NCI-H69 (cell line): ENCODE measurements around the gene PAX2.
A peak's percentile ranks its signal among the peaks of the same experiment; 100 is the strongest.

Experiments
- DNase-seq: peaks from one replicate; lab custom pipeline; 2025; lab: John Stamatoyannopoulos, UW

Gene PAX2

GRCh38 chr10:100755821-100756220 lies 10.4 kb downstream of the PAX2 start:
- DNase-seq, result no peak

DNA sequence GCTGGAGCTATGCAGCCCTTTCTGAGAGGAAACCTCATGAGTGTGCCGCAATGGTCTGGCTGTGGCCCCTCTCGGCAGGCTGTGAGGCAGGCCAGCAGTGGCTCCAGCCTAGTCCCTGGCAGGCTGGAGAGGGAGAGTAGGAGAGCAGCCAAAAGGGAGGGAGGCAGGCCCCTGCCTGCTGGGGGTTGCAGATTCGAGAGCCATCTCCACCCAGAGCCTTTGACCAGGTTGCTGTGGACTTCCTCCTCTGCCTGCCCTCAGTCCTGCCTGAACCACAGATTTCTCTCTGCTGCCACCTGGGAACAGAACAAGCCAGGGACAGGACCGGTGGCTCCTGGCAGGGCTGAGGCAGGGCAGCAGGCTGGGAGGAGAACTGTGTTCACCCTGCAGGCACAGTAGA lies 13.9 kb downstream of the PAX2 start:
- DNase-seq, result no peak

- DNase-seq, result no peak
These were observed 15.3 kb downstream of the PAX2 start for GRCh38 chr10:100760726-100761125.

DNA sequence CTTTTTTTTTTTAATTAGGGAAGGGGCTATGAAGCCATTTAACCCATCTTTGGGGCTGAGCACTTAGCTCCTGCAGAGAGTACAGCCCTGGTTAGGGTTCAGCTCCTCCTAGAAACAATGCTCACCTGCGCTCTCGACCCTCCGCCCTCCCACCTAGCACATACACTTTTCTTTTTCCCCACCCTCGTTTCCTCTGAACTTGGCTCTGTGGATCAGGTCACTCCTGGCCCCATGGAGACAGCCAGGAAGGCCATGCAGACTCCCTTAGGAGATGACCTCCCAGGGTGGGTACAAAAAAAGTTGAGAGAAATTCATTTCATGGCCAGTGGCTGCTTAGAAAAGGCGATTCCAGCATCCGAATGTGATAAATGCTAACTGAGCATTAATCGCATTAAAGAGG lies 15.8 kb downstream of the PAX2 start:
- no peak for DNase-seq

GRCh38 chr10:100763043-100763747 lies 17.8 kb downstream of the PAX2 start:
- no peak for DNase-seq

DNA sequence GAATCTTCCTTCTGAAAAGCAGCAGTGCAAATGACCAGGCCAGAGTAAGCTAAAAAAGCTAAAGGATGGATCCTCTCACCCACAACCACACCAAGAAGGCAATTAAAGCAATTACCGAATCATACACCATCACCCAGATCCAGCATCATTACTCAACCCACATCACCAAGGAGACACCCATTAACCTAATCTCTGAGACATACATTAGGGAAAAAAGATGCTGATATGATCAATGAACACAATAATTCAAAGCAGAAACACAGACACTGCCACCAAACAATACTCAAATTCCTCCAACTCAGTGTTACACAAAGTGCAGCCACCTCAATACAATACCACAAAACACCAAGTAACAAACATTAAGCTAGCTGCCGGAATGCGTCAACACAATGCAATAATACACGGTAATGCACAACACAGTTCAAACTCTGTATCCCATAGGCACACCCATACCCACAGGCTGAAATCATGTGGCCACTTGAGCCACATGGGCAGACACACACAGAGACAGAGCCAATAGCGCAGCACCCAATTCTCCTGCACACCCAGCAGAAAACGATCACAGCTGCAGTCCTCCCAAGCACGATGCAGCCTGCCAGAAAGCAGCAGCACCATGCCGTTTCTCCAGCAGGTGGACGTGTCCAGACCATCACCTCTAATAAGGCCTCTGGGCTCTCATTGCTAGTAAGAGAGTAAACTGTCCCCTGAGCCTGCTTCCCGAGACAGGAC lies 21.5 kb downstream of the PAX2 start:
- DNase-seq, result peak; percentile 4

DNA sequence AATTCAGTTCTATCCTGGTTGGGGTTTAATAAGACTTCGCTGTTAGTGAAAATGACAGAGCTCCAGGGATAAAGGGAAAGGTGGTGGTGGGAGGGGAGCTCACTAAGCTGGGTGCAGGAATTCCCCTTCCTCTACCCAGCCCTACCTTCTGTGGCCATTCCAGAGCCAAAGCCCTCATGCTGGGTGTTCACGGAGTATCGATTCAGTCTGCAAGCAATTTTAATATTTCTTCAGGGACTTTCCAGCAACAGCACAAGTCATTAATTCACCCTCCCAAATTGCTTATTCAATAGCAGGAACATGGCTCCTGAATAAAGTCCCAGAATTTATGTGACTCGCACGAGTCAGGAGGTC lies 22.0 kb downstream of the PAX2 start:
- no peak for DNase-seq

GRCh38 chr10:100769481-100769880 lies 24.1 kb downstream of the PAX2 start:
- no peak for DNase-seq

DNA sequence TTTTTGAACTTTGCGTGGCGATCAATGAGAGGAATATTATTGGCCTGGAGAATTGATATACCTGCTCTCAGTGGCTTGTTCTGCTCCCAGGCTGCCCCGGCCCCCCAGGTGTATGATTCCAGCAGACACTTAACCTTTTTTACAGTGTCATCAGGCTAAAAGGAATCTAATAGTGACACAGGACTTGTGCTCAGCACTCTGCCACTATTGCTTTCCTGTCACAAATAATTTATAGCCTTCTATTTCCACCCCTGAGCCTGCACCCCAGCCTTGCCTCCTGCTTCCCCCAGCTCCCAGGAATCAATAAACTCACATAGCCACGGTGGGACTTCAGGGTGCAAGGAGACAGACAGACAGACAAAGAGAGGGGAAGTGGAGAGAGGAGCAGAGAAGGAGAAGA lies 28.3 kb downstream of the PAX2 start:
- no peak for DNase-seq

GRCh38 chr10:100774223-100774622 lies 28.8 kb downstream of the PAX2 start:
- no peak for DNase-seq

- no peak for DNase-seq
These were observed 29.5 kb downstream of the PAX2 start for GRCh38 chr10:100774876-100775275.

- DNase-seq, result no peak
These were observed 30.0 kb downstream of the PAX2 start for GRCh38 chr10:100775386-100775785.

DNA sequence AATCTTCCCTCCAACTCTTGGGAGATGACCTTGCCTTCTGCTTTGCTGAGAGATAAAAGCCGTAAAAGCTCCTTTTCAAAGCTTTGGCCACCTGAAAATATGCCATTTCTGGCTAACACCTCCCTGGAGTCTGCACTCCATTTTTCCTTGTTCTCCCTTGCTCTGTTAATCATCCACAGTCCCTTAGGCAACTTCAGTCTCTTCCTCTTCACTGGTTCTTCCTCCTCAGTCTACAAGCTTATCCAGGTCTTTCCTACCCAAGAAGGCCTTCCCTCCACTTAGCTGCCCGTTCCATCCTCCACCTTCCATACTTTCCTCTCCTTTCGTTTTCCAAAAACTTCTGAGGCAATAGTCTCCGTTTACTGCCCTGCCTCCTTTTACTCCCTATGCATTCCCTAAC lies 30.5 kb downstream of the PAX2 start:
- DNase-seq, result no peak

DNA sequence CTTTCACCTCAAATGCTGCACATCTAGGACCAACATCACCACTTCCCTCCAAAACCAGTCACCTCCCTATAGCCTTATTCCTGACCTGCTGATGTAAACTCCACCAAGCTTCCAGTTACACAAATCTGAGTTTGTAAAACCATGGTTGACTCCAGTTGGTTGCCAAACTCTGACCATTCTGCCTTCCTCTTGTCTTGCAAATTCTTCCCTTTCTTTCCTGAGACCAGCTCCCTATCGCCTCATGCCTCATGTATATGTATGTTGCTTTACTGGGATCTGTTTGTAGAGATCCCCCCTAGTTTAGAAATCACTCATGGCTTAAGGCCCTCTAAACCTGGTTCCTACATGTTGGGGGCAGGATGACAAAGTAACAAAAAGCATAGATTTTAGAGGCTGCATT lies 31.3 kb downstream of the PAX2 start:
- DNase-seq, result no peak

DNA sequence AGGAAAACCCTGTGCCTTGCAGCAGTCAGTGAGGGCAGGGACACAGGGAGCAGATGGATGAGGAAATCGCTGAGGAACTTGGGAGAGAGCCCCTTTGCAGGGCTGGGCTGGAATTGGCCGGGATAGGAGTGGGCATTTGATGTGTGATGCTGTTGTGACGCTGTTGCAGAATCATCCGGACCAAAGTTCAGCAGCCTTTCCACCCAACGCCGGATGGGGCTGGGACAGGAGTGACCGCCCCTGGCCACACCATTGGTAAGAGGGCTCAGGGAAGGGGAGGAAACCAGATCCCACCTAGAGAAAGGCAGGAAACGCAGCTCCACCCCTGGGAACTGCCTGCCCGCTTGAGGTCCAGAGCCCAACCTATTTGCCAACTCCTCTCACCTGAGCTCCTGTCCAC lies 33.9 kb downstream of the PAX2 start:
- no peak for DNase-seq

DNA sequence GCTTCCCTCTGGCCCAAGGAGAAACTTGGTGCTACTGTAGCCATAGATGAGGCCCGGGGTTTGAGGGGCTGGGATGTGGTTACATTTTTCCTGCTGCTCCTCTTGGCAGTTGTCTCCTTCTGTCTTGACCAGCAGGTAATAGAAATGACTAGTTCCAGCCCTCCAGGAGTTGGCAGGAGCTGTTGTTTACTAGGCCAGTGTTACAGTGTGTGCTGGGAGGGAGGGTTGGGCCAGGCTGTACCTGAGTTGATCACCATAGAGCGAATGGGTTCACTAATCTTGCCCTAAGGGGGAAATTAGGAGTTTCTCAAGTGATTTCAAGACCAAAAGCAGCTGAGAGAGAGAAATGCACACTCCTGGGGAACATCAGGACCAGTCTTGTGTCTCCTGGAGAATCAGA lies 34.9 kb downstream of the PAX2 start:
- no peak for DNase-seq

- no peak for DNase-seq
These were observed 35.8 kb downstream of the PAX2 start for GRCh38 chr10:100781145-100781665.

DNA sequence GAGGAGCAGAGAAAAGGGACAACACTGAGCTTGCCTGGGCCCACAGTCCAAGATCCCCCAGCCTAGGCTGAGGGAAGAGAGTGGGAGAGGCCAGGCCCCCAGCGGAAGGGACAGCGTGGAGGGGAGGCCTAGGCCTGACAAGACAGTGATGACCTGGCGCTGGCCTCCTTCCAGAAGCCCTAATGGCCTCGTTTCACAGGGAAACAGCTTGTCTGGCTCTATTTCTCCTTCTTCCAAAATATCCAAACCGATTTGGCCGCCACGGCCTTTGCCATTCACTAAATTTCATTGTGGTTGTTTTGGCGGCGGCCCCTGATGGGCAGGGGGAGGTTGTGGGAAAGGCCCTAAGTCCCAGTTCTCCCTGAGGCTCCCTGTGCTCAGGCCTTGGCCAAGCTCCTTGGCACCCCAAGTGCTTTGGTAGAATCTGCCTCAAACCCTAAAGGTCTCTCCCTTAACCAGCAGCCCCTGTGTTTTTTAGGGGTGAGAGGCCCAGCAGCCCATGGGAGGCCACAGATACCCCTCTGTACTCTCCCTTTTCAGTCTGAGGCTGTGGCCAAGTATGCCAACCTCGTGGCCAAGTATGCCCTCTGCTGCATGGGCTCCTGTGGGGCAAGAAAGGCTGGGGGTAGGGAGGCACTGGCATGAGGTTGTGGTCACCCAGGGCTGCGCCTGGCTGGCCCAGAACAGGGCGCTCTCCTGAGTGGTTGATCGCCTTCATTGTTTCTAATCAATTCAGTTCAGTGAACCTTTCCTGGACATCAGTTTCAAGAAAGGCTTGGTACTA lies 37.3 kb downstream of the PAX2 start:
- DNase-seq, result no peak

- DNase-seq, result no peak
These were observed 38.7 kb downstream of the PAX2 start for GRCh38 chr10:100784126-100784525.

- no peak for DNase-seq
These were observed 41.2 kb downstream of the PAX2 start for GRCh38 chr10:100786591-100786990.

GRCh38 chr10:100788002-100788903 lies 42.9 kb downstream of the PAX2 start:
- DNase-seq, result no peak

GRCh38 chr10:100790761-100791208 lies 45.4 kb downstream of the PAX2 start:
- no peak for DNase-seq
